IPS-18c (cell line): ENCODE results near the gene KCNQ1OT1.

ENCODE experiments used
- H3K4me3 ChIP-seq: 2 replicates; pipeline ENCODE4 v1.7.0; 2013; ENCODE audit warnings: low read depth, mild to moderate bottlenecking, low read length, moderate library complexity; ENCODE audit not compliant: insufficient read depth
- H3K9me3 ChIP-seq: one replicate; pipeline ENCODE4 v1.6.1; 2013; ENCODE audit warnings: mild to moderate bottlenecking, low read length, moderate library complexity; ENCODE audit not compliant: control insufficient read depth, insufficient read depth

Gene KCNQ1OT1

GRCh38 chr11:2669634-2670469 lies 29.9 kb downstream of the KCNQ1OT1 start:
- H3K4me3 ChIP-seq = no peak overlapping the region
- peaks cover 1% of the 10 kb centered on the region for H3K9me3 ChIP-seq

- Histone ChIP-seq H3K4me3 (no peak overlapping the region), H3K9me3 (peaks cover 2% of the 10 kb centered on the region)
These were observed 30.9 kb downstream of the KCNQ1OT1 start for GRCh38 chr11:2668876-2669275.

- Histone ChIP-seq H3K4me3 (no peak overlapping the region), H3K9me3 (peaks cover 2% of the 10 kb centered on the region)
These were observed 31.9 kb downstream of the KCNQ1OT1 start for GRCh38 chr11:2667940-2668339.

GRCh38 chr11:2666828-2667570 lies 32.8 kb downstream of the KCNQ1OT1 start:
- peaks cover 6% of the 10 kb centered on the region for H3K9me3 ChIP-seq
- no peak overlapping the region for H3K4me3 ChIP-seq

- Histone ChIP-seq H3K4me3 (no peak overlapping the region), H3K9me3 (peaks cover 11% of the 10 kb centered on the region)
These were observed 33.4 kb downstream of the KCNQ1OT1 start for GRCh38 chr11:2666401-2666741.

- peaks cover 12% of the 10 kb centered on the region for H3K9me3 ChIP-seq
These were observed 34.0 kb downstream of the KCNQ1OT1 start for GRCh38 chr11:2665526-2666400.

GRCh38 chr11:2664791-2665525 lies 34.8 kb downstream of the KCNQ1OT1 start:
- Histone ChIP-seq H3K9me3 (peaks cover 16% of the 10 kb centered on the region), H3K4me3 (no peak overlapping the region)

More at GRCh38 chr11:2665526-2666400, 34.0 kb downstream of the KCNQ1OT1 start:
- no peak overlapping the region for H3K4me3 ChIP-seq

- H3K4me3 ChIP-seq = no peak overlapping the region
- H3K9me3 ChIP-seq = peaks cover 16% of the 10 kb centered on the region
These were observed 35.4 kb downstream of the KCNQ1OT1 start for GRCh38 chr11:2664376-2664775.

- no peak overlapping the region for H3K4me3 ChIP-seq
- H3K9me3 ChIP-seq = peaks cover 16% of the 10 kb centered on the region
These were observed 35.9 kb downstream of the KCNQ1OT1 start for GRCh38 chr11:2663915-2664314.

GRCh38 chr11:2663506-2663905 lies 36.3 kb downstream of the KCNQ1OT1 start:
- Histone ChIP-seq H3K4me3 (no peak overlapping the region; the same call in 1 of the 2 replicates), H3K9me3 (peaks cover 16% of the 10 kb centered on the region)

- Histone ChIP-seq H3K4me3 (no peak overlapping the region; the same call in 1 of the 2 replicates), H3K9me3 (peaks cover 16% of the 10 kb centered on the region)
These were observed 37.1 kb downstream of the KCNQ1OT1 start for GRCh38 chr11:2662430-2663299.

- Histone ChIP-seq H3K4me3 (no peak overlapping the region), H3K9me3 (peaks cover 16% of the 10 kb centered on the region)
These were observed 37.8 kb downstream of the KCNQ1OT1 start for GRCh38 chr11:2662024-2662312.

GRCh38 chr11:2661173-2662023 lies 38.4 kb downstream of the KCNQ1OT1 start:
- H3K9me3 ChIP-seq = peaks cover 19% of the 10 kb centered on the region
- H3K4me3 ChIP-seq = no peak overlapping the region

- peaks cover 19% of the 10 kb centered on the region for H3K9me3 ChIP-seq
These were observed 39.3 kb downstream of the KCNQ1OT1 start for GRCh38 chr11:2660357-2660939.

GRCh38 chr11:2657697-2658284 lies 42.0 kb downstream of the KCNQ1OT1 start:
- peaks cover 31% of the 10 kb centered on the region for H3K9me3 ChIP-seq

More at GRCh38 chr11:2660357-2660939, 39.3 kb downstream of the KCNQ1OT1 start:
- no peak overlapping the region for H3K4me3 ChIP-seq

More at GRCh38 chr11:2657697-2658284, 42.0 kb downstream of the KCNQ1OT1 start:
- H3K4me3 ChIP-seq = no peak overlapping the region
